ENCODE data around the gene NAGPA. TPM values are rescaled to one million over a fixed set of nuclear protein-coding genes. Genes with fewer than 3 reads are reported as not detected.
A peak's percentile ranks its signal among the peaks of the same experiment; 100 is the strongest.
"Not testable (repeated sequence)": the region's sequence is repeated elsewhere in the genome, so short reads cannot be mapped to it uniquely, and the experiment has no call there.

Gene NAGPA, protein sequence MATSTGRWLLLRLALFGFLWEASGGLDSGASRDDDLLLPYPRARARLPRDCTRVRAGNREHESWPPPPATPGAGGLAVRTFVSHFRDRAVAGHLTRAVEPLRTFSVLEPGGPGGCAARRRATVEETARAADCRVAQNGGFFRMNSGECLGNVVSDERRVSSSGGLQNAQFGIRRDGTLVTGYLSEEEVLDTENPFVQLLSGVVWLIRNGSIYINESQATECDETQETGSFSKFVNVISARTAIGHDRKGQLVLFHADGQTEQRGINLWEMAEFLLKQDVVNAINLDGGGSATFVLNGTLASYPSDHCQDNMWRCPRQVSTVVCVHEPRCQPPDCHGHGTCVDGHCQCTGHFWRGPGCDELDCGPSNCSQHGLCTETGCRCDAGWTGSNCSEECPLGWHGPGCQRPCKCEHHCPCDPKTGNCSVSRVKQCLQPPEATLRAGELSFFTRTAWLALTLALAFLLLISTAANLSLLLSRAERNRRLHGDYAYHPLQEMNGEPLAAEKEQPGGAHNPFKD
- total RNA-seq: 6.5 TPM
- long read RNA-seq, transcript NAGPA-201 (10 exons, 2,202 nt): major isoform, 9 of 14 reads
- long read RNA-seq, partial matches to known transcripts: 1 of 14 reads
- long read RNA-seq, other reads (novel, unspliced or antisense): 4 of 14 reads

DNA sequence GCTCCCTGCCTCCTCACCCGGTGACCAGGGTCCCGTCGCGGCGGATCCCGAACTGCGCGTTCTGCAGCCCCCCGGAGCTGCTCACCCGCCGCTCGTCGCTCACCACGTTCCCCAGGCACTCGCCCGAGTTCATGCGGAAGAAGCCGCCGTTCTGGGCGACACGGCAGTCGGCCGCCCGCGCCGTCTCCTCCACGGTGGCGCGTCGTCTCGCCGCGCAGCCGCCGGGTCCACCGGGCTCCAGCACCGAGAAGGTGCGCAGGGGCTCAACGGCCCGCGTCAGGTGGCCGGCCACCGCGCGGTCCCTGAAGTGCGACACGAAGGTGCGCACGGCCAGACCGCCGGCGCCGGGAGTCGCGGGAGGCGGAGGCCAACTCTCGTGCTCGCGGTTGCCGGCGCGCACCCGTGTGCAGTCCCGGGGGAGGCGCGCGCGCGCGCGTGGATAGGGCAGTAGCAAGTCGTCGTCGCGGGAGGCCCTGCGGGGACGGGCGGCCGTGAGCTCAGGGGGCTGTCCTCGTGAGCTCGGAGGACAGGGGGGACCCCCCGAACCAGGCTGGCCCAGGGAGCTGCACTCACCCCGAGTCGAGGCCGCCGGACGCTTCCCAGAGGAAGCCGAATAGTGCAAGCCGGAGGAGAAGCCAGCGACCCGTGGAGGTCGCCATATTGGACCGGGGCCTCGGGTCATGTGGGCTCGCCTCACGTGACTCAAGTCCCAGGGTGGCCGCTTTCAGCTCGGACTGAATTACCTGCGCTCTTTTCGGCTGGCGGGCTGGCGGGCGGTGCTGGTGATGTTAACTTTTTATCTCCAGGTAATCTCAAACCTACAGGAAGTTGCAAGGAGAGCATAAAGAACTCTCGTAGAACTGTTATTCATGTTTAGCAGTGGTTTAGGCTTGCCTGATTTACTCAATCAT lies at the start of gene NAGPA:
Gene NAGPA (minus strand): TSS at position 680 of the 911 bp plus-strand sequence. CDS start 21 bp downstream, at position 659.
- intact Hi-C loops (cut with DNase I): no loop called here
- DNase-seq (ENCODE audit: missing footprints) (peak; percentile 95), ATAC-seq (peak; percentile 87)

DNA sequence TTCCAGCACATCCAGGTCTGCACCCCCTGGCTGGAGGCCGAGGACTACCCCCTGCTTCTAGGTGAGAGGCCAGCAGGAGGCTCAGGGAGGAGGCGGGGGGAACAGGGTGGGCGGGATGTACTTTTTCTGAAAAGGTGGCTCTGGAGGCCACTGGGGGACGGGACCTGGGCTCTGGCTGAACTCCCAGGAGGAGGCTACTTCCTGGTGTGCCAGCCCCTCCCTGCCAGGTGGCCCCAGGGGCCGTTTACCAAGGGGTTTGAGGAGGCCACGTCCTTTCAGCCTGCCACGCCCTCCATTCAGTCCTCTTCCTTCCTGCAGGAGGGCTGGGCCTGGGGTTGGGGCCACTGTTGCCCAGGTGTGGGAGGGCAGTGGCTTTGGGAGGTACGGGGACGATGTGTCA lies 47.3 kb upstream of the NAGPA start:
- ATAC-seq: not testable (repeated sequence)

DNA sequence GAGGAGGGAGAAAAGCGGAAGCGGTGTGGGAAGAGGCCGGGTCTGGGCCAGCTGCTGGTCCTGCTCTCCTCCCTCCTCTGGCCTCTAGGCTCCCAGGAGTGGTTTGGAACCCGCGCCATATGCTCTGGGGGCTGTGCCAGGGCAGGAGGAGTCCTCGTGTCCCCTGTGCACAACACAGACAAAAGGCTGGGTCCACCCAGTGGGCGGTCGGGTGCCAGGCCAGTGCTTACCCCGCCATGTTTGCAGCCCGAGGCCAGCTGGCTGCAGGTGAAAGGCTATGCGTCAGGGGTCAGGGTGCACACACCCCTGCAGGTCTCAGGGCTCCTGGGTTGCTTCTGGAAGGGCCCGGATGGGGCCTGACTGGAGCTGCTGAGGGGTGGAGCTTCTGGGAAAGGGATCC lies 46.7 kb upstream of the NAGPA start:
- intact Hi-C loops (cut with DNase I); DNase-seq (ENCODE audit: missing footprints); ATAC-seq: not testable (repeated sequence)

More for the DNA sequence above, 47.3 kb upstream of the NAGPA start:
- intact Hi-C loops (cut with DNase I); DNase-seq (ENCODE audit: missing footprints): not testable (repeated sequence)

DNA sequence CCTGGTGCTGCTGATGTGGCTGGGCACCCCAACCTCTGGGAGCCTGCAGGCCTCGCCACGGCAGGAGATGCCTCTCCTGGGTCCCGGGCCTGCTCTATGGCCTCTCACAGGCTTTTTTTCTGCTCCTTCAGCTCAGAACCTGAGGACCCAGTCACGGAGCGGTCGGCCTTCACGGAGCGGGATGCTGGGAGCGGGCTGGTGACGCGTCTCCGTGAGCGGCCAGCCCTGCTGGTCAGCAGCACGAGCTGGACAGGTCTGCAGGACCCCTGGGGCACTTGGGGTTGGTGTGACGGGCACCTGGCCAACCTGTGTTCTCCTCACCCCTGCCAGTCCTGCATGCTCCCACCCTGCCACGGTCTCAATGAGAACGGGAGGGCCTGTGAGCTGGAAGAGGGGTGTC lies 44.9 kb upstream of the NAGPA start:
- ATAC-seq (no peak), DNase-seq (ENCODE audit: missing footprints) (peak; percentile 56)
- intact Hi-C loops (cut with DNase I): no loop called here

DNA sequence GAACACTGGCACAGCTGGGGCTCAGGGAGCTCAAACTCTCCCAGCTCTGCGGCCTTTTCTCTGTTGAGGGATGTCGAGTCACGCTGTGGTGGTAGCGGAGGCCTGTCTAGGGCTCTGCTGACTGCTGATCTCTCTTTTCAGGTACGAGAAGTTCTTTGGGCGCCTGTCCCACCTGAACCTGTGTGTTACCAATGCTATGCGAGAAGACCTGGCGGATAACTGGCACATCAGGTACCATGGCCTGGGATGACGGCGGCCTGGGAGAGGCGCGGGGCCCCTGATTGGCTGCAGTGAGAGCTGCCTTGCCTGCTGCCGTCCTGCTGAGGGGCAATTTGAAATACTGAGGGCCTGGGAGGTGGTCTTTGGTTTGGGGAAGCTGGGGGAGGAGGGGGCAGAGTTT lies 43.6 kb upstream of the NAGPA start:
- peak; percentile 62 for DNase-seq (ENCODE audit: missing footprints)
- intact Hi-C loops (cut with DNase I): no loop called here

DNA sequence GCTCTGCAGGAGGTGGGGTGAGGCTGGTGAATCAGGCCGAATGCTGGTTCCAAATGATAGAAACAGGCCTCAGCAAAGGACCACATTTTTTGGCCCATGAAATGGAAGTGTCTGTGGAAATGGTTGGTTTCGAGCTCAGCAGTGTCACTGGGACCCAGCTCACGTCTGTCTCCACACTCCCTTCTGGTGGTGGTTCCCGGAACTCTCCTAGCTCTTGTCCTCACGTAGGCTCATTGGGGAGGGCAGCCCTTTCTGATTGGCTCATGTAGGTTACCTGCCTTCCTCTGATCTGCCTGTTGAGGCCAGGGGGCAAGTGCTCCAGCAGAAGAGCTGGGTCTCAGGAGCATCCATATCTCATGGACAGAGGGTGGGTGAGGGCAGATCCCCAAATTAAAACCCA lies 41.9 kb upstream of the NAGPA start:
- DNase-seq (ENCODE audit: missing footprints) (peak; percentile 9), ATAC-seq (no peak)
- intact Hi-C loops (cut with DNase I): no loop called here

More for the DNA sequence above, 43.6 kb upstream of the NAGPA start:
- no peak for ATAC-seq

DNA sequence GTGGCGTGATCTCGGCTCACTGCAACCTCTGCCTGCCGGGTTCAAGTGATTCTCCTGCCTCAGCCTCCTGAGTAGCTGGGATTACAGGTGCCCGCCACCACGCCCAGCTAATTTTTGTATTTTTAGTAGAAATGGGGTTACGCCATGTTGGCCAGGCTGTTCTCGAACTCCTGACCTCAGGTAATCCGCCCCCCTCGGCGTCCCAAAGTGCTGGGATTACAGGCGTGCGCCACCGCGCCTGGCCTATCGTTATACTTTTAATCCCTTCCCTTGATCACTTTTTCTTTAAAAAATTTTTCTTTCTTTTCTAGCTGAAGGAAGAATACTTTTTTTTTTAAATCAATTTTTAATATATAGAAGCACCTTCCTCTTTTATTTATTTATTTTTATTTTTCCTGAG lies 40.0 kb upstream of the NAGPA start:
- intact Hi-C loops (cut with DNase I); ATAC-seq: not testable (repeated sequence)
- peak; percentile 32 for DNase-seq (ENCODE audit: missing footprints)

DNA sequence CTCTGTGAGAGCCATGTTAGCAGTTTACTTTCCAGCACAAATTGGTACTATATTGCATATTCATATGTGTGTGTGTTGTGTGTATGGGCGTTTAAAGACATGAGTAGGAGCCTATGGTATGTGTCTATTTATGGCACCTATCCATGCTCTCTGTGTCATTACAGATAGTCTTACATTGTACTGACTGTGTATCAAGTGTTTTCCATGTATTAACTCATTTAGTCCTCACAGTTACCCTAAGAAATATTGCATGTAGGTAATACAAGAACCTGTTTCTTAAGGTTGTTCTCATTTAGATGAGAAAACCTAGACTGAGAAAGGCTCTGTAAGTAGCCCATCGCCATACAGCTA lies 39.5 kb upstream of the NAGPA start:
- ATAC-seq: no peak
- DNase-seq (ENCODE audit: missing footprints): no peak
- intact Hi-C loops (cut with DNase I): no loop called here

DNA sequence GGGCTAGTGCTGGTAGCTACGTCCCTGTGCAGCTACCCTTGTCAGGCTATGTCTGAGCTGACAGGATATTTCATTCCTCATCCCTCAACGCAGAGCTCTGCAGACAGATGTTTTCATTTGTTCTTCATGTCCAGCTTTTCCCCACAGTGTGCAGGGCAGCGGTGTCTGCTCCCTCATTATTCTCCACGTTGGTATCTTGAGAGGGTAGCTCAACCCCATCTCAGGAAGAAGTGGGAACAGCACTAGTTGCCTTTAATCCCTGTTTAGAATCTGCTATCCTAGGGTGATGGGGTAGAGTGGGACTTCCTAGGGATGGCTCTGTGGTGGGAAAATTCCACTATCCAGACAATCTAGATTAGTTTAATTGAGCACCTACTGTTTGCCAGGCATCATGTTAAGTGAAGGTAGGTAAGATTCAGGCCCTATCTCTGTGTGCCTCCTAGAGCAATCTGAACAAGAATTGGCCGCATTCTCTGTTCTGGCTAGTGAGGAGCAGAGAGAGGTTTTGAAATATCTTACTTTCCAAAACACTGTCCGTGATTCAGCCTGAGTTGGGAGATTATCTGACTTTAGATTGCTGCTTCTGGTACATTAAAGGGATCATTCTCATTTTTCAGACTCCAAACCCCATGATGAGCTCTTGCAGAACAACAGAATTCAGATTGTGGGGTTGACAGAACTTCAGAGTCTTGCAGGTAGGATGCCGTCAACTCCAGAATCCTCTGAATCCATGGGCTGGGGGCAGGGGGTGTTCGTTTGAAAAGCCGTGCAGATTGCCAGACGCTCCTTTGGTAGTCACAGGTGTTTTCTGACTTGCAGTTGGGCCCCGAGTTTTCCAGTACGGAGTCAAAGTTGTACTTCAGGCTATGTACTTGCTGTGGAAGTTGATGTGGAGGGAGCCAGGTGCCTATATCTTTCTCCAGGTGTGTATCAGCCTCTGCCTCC lies 38.9 kb upstream of the NAGPA start:
- DNase-seq (ENCODE audit: missing footprints): peak; percentile 6
- intact Hi-C loops (cut with DNase I): no loop called here

DNA sequence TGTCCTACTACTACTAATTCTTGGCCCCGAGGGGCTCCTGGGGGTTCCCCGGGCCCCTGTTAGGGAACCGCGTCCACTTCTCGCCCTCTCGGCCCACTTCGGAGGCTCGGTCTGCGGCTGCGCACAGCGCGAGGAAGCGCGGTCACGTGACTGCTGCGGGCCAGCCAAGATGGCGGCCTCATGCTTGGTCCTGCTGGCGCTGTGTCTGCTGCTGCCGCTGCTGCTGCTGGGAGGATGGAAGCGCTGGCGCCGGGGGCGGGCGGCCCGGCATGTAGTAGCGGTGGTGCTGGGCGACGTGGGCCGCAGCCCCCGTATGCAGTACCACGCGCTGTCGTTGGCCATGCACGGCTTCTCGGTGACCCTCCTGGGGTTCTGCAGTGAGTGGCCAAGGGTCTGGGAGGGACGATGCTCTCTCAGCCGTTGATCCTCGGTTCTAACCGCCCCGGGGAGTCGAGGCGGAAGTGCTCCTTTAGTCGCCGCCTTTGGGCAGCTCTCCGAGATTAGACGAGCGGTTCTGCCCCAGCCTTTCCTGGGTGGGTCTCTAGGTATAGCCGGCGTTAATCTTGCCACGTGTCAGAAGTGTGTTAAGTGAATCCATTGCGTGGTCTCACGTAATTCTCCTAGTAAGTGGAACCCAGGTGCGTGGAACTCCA lies 38.1 kb upstream of the NAGPA start, which contains the start of gene ALG1:
Gene ALG1 (plus strand): TSS at position 163 of the 653 bp plus-strand sequence. CDS start 7 bp downstream, at position 170.
- peak; percentile 92 for ATAC-seq
- intact Hi-C loops (cut with DNase I): no loop called here
- DNase-seq (ENCODE audit: missing footprints): peak; percentile 96

More for the DNA sequence above, 38.9 kb upstream of the NAGPA start:
- ATAC-seq: peak; percentile 6

DNA sequence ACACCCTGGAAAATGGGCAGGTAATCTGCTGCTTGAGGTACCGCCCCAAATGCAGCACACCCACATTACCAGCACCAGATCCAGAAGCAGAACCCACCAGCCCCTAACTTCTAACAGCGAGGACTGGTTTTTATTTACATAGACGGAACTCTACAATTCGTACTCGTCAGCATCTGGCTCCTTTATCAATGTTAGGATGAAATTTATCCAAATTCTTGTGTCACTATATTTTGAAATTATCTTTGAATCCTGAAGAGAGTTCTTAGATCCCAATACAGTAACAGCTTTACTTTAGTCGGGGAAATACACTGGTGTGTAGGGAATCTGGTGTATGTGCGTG lies 37.6 kb upstream of the NAGPA start:
- DNase-seq (ENCODE audit: missing footprints) (no peak), ATAC-seq (no peak)
- intact Hi-C loops (cut with DNase I): no loop called here

DNA sequence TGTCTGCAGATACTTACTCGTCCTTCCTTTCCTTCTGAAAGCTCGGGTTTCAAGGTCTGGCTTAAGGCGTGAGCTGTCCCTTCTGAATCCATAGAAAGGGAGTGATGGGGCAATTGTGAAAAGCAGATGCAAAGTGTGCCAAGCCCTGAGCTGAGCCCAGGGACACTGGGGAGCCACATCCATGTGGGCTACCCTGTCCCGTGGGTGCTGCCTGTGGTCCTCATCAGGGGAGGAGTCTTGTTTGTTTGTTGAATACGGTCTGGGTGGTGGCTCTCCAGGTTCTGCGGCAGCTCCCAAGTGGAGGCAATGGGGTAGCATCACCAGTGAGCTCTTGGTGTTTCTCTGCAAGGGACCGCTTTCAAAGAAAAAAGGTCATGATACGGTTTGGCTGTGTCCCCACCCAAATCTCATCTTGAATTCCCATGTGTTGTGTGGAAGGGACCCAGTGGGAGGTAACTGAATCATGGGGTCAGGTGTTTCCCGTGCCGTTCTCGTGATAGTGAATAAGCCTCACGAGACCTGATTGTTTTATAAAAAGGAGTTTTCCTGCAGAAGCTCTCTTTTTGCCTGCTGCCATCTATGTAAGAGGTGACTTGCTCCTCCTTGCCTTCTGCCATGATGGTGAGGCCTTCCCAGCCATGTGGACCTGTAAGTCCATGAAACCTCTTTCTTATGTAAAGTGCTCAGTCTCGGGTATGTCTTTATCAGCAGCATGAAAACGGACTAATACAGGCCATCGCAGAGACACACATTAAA lies 36.9 kb upstream of the NAGPA start:
- peak; percentile 37 for DNase-seq (ENCODE audit: missing footprints)
- intact Hi-C loops (cut with DNase I): no loop called here
- no peak for ATAC-seq

DNA sequence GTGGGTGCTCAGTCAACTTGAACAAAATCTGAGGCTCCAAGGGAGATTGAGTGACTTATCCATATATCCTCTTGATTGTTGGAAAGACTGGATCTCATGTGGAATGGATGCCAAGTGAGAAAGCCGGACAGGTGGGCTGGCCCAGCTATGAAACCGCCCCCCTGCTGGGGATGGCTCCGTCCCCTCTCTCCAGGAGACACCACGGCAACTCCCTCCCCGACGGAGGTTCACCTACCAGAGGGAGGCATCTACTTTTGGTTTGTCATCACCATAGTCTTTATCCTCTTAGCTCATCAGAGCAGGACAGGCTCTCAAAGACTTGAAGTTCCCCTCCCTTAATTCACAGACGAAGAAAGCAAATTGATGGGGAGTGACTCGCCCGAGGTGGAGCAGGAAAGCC lies 36.1 kb upstream of the NAGPA start:
- DNase-seq (ENCODE audit: missing footprints): no peak
- intact Hi-C loops (cut with DNase I): no loop called here

DNA sequence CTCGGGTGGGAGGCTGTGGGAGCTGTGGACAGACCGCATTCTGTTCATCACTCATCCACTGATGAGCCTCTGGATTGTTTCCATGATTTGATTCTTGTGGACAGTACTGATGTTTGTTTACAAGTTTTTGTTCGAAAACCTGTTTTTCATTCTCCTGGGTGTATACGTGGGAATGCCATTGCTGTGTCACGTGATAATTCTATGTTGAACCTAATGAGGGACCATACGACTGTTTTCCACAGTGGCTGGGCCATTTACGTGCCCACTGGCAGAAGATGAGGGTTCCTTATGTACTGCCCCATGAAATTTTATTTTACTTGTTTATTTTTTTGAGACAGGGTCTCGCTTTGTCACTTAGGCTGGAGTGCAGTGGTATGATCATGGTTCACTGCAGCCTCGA lies 35.3 kb upstream of the NAGPA start:
- ATAC-seq (no peak), DNase-seq (ENCODE audit: missing footprints) (no peak)
- intact Hi-C loops (cut with DNase I): no loop called here

More for the DNA sequence above, 36.1 kb upstream of the NAGPA start:
- ATAC-seq: no peak

DNA sequence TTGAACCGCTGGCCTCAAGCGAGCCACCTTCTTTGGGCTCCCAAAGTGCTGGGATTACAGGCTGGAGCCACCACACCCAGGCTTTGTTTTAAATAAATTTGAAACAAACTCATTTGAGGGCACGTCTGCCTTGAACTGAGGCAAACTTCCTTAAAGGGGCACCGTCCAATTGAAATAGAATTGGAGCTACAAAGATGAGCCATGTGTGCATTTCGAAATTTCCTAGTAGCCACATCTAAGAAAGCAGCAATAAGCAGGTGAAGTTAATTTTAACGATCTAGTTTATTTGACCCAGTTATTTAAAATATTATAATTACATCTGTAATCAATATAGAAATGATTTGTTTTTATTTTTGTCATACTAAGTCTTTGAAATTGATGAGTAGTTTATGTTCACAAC lies 32.8 kb upstream of the NAGPA start:
- intact Hi-C loops (cut with DNase I): no loop called here
- ATAC-seq: no peak

DNA sequence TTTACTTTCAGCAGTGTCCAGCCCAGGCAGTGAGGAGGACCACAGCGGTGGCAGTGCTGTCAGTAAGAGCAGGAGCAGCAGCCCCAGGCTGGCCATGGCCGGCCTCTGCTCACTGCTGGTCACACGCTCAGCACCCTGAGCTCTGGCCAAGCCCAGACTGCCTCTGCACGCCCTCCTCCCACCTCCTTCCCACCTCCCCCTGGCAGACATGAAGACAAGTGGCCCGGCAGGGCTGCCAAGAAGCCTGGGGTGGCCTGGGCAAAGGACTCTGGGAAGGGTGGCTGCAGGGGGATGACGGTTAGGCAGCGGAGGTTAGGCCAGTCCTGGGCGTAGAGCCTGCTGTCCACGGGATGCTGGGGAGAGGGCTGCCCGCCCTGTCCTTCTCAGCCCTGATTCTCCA lies 32.1 kb upstream of the NAGPA start, which contains the start of gene C16orf89:
Gene C16orf89 (minus strand): TSS at position 144 of the 400 bp plus-strand sequence. CDS start 48 bp downstream, at position 96.
- DNase-seq (ENCODE audit: missing footprints) (peak; percentile 73), ATAC-seq (peak; percentile 28)
- intact Hi-C loops (cut with DNase I): no loop called here

More for the DNA sequence above, 32.8 kb upstream of the NAGPA start:
- no peak for DNase-seq (ENCODE audit: missing footprints)

DNA sequence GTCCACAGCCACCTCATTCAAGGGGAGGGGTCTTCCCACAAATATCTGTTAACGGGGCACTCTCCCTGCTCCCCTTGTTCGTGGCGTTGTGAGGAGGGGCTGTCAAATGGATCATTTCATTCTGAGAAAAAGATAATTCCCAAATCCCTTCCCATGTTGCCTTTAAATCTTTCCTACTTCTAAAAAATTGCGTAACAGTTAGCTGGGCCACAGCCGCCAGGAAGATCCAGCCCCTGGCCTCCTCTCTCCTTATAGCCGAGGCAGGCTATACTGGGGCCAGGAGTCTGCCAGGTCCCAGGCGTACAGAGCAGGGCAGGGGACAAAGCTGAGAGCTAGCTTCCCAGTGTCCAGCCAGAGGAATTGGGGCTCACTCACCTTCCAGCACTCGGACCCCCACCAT lies 31.6 kb upstream of the NAGPA start:
- peak; percentile 6 for DNase-seq (ENCODE audit: missing footprints)
- ATAC-seq: no peak
- intact Hi-C loops (cut with DNase I): no loop called here
